GM23248 (cell line): Measurements from ENCODE around the gene METTL1.

Source experiments
- EZH2 ChIP-seq: fragments of 200-600 bp; sonication (generic); IDR thresholded peaks from 2 replicates; pipeline ENCODE4 v1.6.1; 2018; ENCODE audit warnings: antibody characterized with exemption, mild to moderate bottlenecking; ENCODE audit not compliant: insufficient read depth, poor library complexity, severe bottlenecking
- EZH2phosphoT487 ChIP-seq: fragments of 200-600 bp; sonication (generic); IDR thresholded peaks from 2 replicates; pipeline ENCODE4 v1.6.1; 2018; ENCODE audit warnings: antibody characterized with exemption, moderate library complexity, mild to moderate bottlenecking, low read depth; ENCODE audit not compliant: insufficient read depth

DNA sequence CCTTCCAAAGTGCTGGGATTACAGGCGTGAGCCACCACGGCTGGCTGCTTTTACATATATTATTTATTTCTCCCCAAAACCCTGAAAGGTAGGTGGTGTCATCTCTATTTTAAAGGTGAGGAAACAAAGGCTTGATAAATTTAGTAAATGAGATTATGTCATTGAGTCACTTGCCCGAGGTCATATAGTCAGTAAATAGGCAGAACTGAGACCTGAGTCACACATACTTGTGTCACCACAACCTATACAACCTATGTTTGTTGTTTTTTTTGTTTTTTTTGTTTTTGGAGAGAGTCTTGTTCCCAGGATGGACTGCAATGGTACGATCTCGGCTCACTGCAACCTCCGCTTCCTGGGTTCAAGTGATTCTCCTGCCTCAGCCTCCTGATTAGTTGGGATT, 23.4 kb upstream of the METTL1 start:
- TF ChIP-seq EZH2 = no peak
- no peak for TF ChIP-seq EZH2phosphoT487
